Left hindlimb (tissue), 1 donor: ENCODE measurements around the gene TMEM151B.
"Not testable (repeated sequence)": the region's sequence is repeated elsewhere in the genome, so short reads cannot be mapped to it uniquely, and the experiment has no call there.

Experiments used
- DNase-seq: peaks from one replicate; pipeline ENCODE4 v3.0.0-alpha.2; 2018

Gene TMEM151B

GRCh38 chr6:44269921-44270525 lies at the start of gene TMEM151B:
Gene TMEM151B (plus strand): TSS chr6:44270450. CDS start chr6:44270743, 293 bp downstream.
- no peak for DNase-seq

GRCh38 chr6:44220913-44221290 lies 49.3 kb upstream of the TMEM151B start:
- DNase-seq = no peak

- peak; percentile 93 for DNase-seq
These were observed 48.8 kb upstream of the TMEM151B start for GRCh38 chr6:44221291-44221960.

- no peak for DNase-seq
These were observed 48.3 kb upstream of the TMEM151B start for GRCh38 chr6:44221961-44222335.

GRCh38 chr6:44222486-44223318 lies 47.5 kb upstream of the TMEM151B start:
- DNase-seq = no peak

- DNase-seq = peak; percentile 87
These were observed 46.8 kb upstream of the TMEM151B start, which contains the start of gene SLC29A1 for GRCh38 chr6:44223319-44224028. Gene SLC29A1 (plus strand): TSS chr6:44223595. CDS start chr6:44227314, 3,719 bp downstream.

GRCh38 chr6:44224029-44224964 lies 46.0 kb upstream of the TMEM151B start:
- no peak for DNase-seq

GRCh38 chr6:44224965-44225305 lies 45.3 kb upstream of the TMEM151B start:
- DNase-seq = no peak

GRCh38 chr6:44225579-44226325 lies 44.5 kb upstream of the TMEM151B start:
- DNase-seq = no peak

- no peak for DNase-seq
These were observed 43.7 kb upstream of the TMEM151B start for GRCh38 chr6:44226368-44227147.

- no peak for DNase-seq
These were observed 43.0 kb upstream of the TMEM151B start for GRCh38 chr6:44227148-44227793.

GRCh38 chr6:44228031-44228430 lies 42.2 kb upstream of the TMEM151B start:
- DNase-seq = no peak

- DNase-seq = no peak
These were observed 41.8 kb upstream of the TMEM151B start for GRCh38 chr6:44228433-44228832.

- no peak for DNase-seq
These were observed 41.4 kb upstream of the TMEM151B start for GRCh38 chr6:44228836-44229235.

- DNase-seq = no peak
These were observed 40.7 kb upstream of the TMEM151B start for GRCh38 chr6:44229376-44230033.

GRCh38 chr6:44230034-44230675 lies 40.1 kb upstream of the TMEM151B start:
- no peak for DNase-seq

GRCh38 chr6:44231426-44231825 lies 38.8 kb upstream of the TMEM151B start:
- DNase-seq = not testable (repeated sequence)

GRCh38 chr6:44232676-44233566 lies 37.3 kb upstream of the TMEM151B start:
- no peak for DNase-seq
